HG03135 (cell line): ENCODE measurements around the gene EPC1.
"Not testable (repeated sequence)": the region's sequence is repeated elsewhere in the genome, so short reads cannot be mapped to it uniquely, and the experiment has no call there.

ENCODE experiments used
- ATAC-seq: cut with Tn5 transposase; IDR thresholded peaks from one replicate; pipeline ENCODE4 v1.9.1; 2021; ENCODE audit warnings: mild to moderate bottlenecking, moderate library complexity; ENCODE audit not compliant: unreplicated experiment

EPC1 gene

GRCh38 chr10:32373031-32373430, 26.1 kb upstream of the EPC1 start:
- ATAC-seq: no peak

- no peak for ATAC-seq
Observed at GRCh38 chr10:32372000-32372875, 25.3 kb upstream of the EPC1 start.

GRCh38 chr10:32371101-32371500, 24.1 kb upstream of the EPC1 start:
- ATAC-seq: no peak

GRCh38 chr10:32367793-32368453, 21.0 kb upstream of the EPC1 start:
- no peak for ATAC-seq

- ATAC-seq: no peak
Observed at GRCh38 chr10:32366588-32366987, 19.6 kb upstream of the EPC1 start.

GRCh38 chr10:32366111-32366510, 19.2 kb upstream of the EPC1 start:
- no peak for ATAC-seq

- not testable (repeated sequence) for ATAC-seq
Observed at GRCh38 chr10:32365404-32365803, 18.4 kb upstream of the EPC1 start.

GRCh38 chr10:32362571-32362970, 15.6 kb upstream of the EPC1 start:
- no peak for ATAC-seq

GRCh38 chr10:32360884-32361283, 13.9 kb upstream of the EPC1 start:
- no peak for ATAC-seq

- ATAC-seq: no peak
Observed at GRCh38 chr10:32360241-32360640, 13.3 kb upstream of the EPC1 start.

- no peak for ATAC-seq
Observed at GRCh38 chr10:32357056-32357735, 10.2 kb upstream of the EPC1 start.

GRCh38 chr10:32354690-32355089, 7.7 kb upstream of the EPC1 start:
- ATAC-seq: not testable (repeated sequence)

- no peak for ATAC-seq
Observed at GRCh38 chr10:32350811-32351350, 3.9 kb upstream of the EPC1 start.

GRCh38 chr10:32349968-32350738, 3.2 kb upstream of the EPC1 start:
- no peak for ATAC-seq

GRCh38 chr10:32349199-32349585, 2.2 kb upstream of the EPC1 start:
- no peak for ATAC-seq

GRCh38 chr10:32348297-32349198, 1.6 kb upstream of the EPC1 start:
- no peak for ATAC-seq

- peak; percentile 17 for ATAC-seq
Observed at GRCh38 chr10:32347363-32348022, 535 bp upstream of the EPC1 start.

- peak; percentile 79 for ATAC-seq
Observed at GRCh38 chr10:32346134-32346550, 816 bp downstream of the EPC1 start.

GRCh38 chr10:32341596-32341995, 5.4 kb downstream of the EPC1 start:
- ATAC-seq: no peak
